SK-N-SH (cell line): Measurements from ENCODE around the gene RNGTT. TPM values are rescaled to one million over a fixed set of nuclear protein-coding genes. Genes with fewer than 3 reads are reported as not detected.

ENCODE experiments used
- CTCF ChIA-PET: fragments of 300-600, 350-600 bp; formaldehyde crosslinking; extraction: SDS; loops from one replicate; lab custom pipeline; 2021; lab: Yijun Ruan, JAX
- POLR2A ChIA-PET: fragments of 350-600 bp; sonication (Branson Sonifier 250); formaldehyde crosslinking; extraction: SDS; loops from one replicate; lab custom pipeline; 2020; ENCODE audit warnings: antibody characterized with exemption, inconsistent platforms; lab: Yijun Ruan, JAX
- DNase-seq: peaks from one replicate; pipeline ENCODE4 v3.0.0; 2012
- H2AFZ ChIP-seq: fragments of 200-600 bp; sonication (generic); 2 replicates; pipeline ENCODE4 v1.8.1; 2016; ENCODE audit warnings: antibody characterized with exemption, mild to moderate bottlenecking, low read depth
- H3F3A ChIP-seq: fragments of 200-600 bp; sonication (generic); replicated peaks from 2 replicates; pipeline ENCODE3; 2016; ENCODE audit warnings: antibody characterized with exemption, mild to moderate bottlenecking; ENCODE audit not compliant: insufficient read depth
- H3K27ac ChIP-seq, 2 experiments: fragments of 200-500 bp in 1 of 2; fragments of 200-600 bp in 1 of 2; sonication (Bioruptor generic) in 1 of 2; sonication (generic), shearing (Covaris generic) in 1 of 2; 2 replicates each; pipeline versions ENCODE4 v1.5.1 to v1.6.1; 2014 to 2016; ENCODE audit warnings: low read depth in 2 of 2, inconsistent platforms in 1 of 2, low read length in 1 of 2, mild to moderate bottlenecking in 1 of 2, mixed read lengths in 1 of 2
- H3K27me3 ChIP-seq: fragments of 200-600 bp; sonication (generic), shearing (Covaris generic); 2 replicates; pipeline ENCODE4 v1.6.1; 2016; ENCODE audit warnings: mixed run types; ENCODE audit not compliant: insufficient read depth
- H3K36me3 ChIP-seq, 2 experiments: fragments of 200-500 bp in 1 of 2; fragments of 200-600 bp in 1 of 2; sonication (Bioruptor generic) in 1 of 2; sonication (generic) in 1 of 2; replicated peaks in 1 of 2; 2 replicates each; pipeline versions ENCODE3 to v1.5.1; 2014 to 2016; ENCODE audit warnings: low read length in 1 of 2, mild to moderate bottlenecking in 1 of 2; ENCODE audit not compliant: insufficient read depth in 2 of 2, control insufficient read depth in 1 of 2
- H3K4me1 ChIP-seq, 2 experiments: fragments of 200-500 bp in 1 of 2; fragments of 200-600 bp in 1 of 2; sonication (Bioruptor generic) in 1 of 2; sonication (generic), shearing (Covaris generic) in 1 of 2; 2 replicates each; pipeline versions ENCODE4 v1.5.1 to v1.6.1; 2014 to 2016; ENCODE audit warnings: low read depth in 1 of 2, low read length in 1 of 2, mixed run types in 1 of 2; ENCODE audit not compliant: insufficient read depth in 2 of 2, control insufficient read depth in 1 of 2
- H3K4me2 ChIP-seq: fragments of 200-600 bp; sonication (generic), shearing (Covaris generic); 2 replicates; pipeline ENCODE4 v1.6.1; 2017; ENCODE audit warnings: mixed run types
- H3K4me3 ChIP-seq, 2 experiments: fragments of 200-500 bp in 1 of 2; fragments of 200-600 bp in 1 of 2; sonication (Bioruptor generic) in 1 of 2; sonication (generic), shearing (Covaris generic) in 1 of 2; 2 replicates each; pipeline versions ENCODE4 v1.5.1 to v1.8.1; 2014 to 2016; ENCODE audit warnings: low read depth in 2 of 2, inconsistent platforms in 1 of 2, low read length in 1 of 2, mild to moderate bottlenecking in 1 of 2, mixed read lengths in 1 of 2, moderate library complexity in 1 of 2
- H3K79me2 ChIP-seq: fragments of 200-600 bp; sonication (generic); 2 replicates; pipeline ENCODE4 v1.8.1; 2017; ENCODE audit warnings: mild to moderate bottlenecking; ENCODE audit not compliant: insufficient read depth
- H3K9ac ChIP-seq: fragments of 200-600 bp; sonication (generic); 2 replicates; pipeline ENCODE4 v1.6.1; 2017; ENCODE audit warnings: mixed run types
- H3K9me2 ChIP-seq: fragments of 200-600 bp; sonication (generic); 2 replicates; pipeline ENCODE4 v1.6.1; 2017; ENCODE audit warnings: mixed run types
- H3K9me3 ChIP-seq: fragments of 200-600 bp; sonication (generic); 2 replicates; pipeline ENCODE4 v1.6.1; 2017; ENCODE audit warnings: mixed run types, mild to moderate bottlenecking, moderate library complexity
- H4K20me1 ChIP-seq: fragments of 200-600 bp; sonication (generic); 2 replicates; pipeline ENCODE4 v1.6.1; 2017; ENCODE audit warnings: mild to moderate bottlenecking, mixed run types; ENCODE audit not compliant: insufficient read depth
- CHD2 ChIP-seq: fragments of 150-350 bp; IDR thresholded peaks from 2 replicates; pipeline ENCODE4 v1.6.1; 2018; ENCODE audit warnings: low read length; ENCODE audit not compliant: partially characterized antibody
- ELF1 ChIP-seq: IDR thresholded peaks from 2 replicates; pipeline ENCODE4 v1.4.0; 2012
- EZH2phosphoT487 ChIP-seq: fragments of 200-600 bp; sonication (generic); IDR thresholded peaks from 2 replicates; pipeline ENCODE4 v1.6.1; 2017; ENCODE audit warnings: low read depth, mixed run types, mild to moderate bottlenecking, antibody characterized with exemption, moderate library complexity, borderline replicate concordance
- FOSL2 ChIP-seq: IDR thresholded peaks from 2 replicates; pipeline ENCODE4 v1.4.0; 2012; ENCODE audit warnings: low read depth, mild to moderate bottlenecking, moderate library complexity, borderline replicate concordance
- FOXM1 ChIP-seq: IDR thresholded peaks from 2 replicates; pipeline ENCODE4 v1.4.0; 2012; ENCODE audit warnings: low read depth, mild to moderate bottlenecking
- MEF2A ChIP-seq: IDR thresholded peaks from 2 replicates; pipeline ENCODE4 v1.4.0; 2012; ENCODE audit warnings: low read depth, borderline replicate concordance
- MXI1 ChIP-seq: IDR thresholded peaks from 2 replicates; pipeline ENCODE4 v1.6.1; 2012; ENCODE audit warnings: mild to moderate bottlenecking, low read depth, low read length, improper control_type of control experiment
- NRF1 ChIP-seq: IDR thresholded peaks from 2 replicates; pipeline ENCODE4 v1.6.1; 2012; ENCODE audit warnings: low read depth, mild to moderate bottlenecking, low read length
- POLR2AphosphoS5 ChIP-seq: IDR thresholded peaks from 2 replicates; pipeline ENCODE4 v1.6.1; 2012; ENCODE audit warnings: low read depth, low read length
- RCOR1 ChIP-seq: fragments of 150-350 bp; IDR thresholded peaks from 2 replicates; pipeline ENCODE4 v1.6.1; 2017; ENCODE audit warnings: antibody characterized with exemption, low read length
- RFX5 ChIP-seq: IDR thresholded peaks from 2 replicates; pipeline ENCODE4 v1.6.1; 2012; ENCODE audit warnings: mild to moderate bottlenecking, improper control_type of control experiment, low read length
- RXRA ChIP-seq: IDR thresholded peaks from 2 replicates; pipeline ENCODE4 v1.4.0; 2012; ENCODE audit warnings: low read depth, mild to moderate bottlenecking, borderline replicate concordance
- SIN3A ChIP-seq: IDR thresholded peaks from 2 replicates; pipeline ENCODE4 v1.6.1; 2012; ENCODE audit warnings: low read depth, mild to moderate bottlenecking, low read length, moderate library complexity, borderline replicate concordance
- TEAD4 ChIP-seq: IDR thresholded peaks from 2 replicates; pipeline ENCODE4 v1.4.0; 2012; ENCODE audit warnings: mild to moderate bottlenecking, borderline replicate concordance; ENCODE audit not compliant: insufficient read depth
- YY1 ChIP-seq: IDR thresholded peaks from 2 replicates; pipeline ENCODE4 v1.4.0; 2012; ENCODE audit warnings: low read depth, mild to moderate bottlenecking
- WGBS: methylation state at CpG from one replicate; pipeline ENCODE4 v1.1.6; 2017; ENCODE audit warnings: low lambda C conversion rate; 5-methylcytosine and 5-hydroxymethylcytosine counted together
- polyA plus RNA-seq, 3 experiments: library from polyadenylated mRNA; depleted of rRNA; stranded (reverse); fragments of >200 nt; gene quantifications; 2 replicates each; pipeline ENCODE4 v1.2.3, GENCODE V29; 2012
- TF ChIP-seq, protein P1 (sequence below): IDR thresholded peaks from 2 replicates; pipeline ENCODE4 v1.4.0; 2012; ENCODE audit warnings: low read depth, borderline replicate concordance
- TF ChIP-seq, protein P2 (sequence below): IDR thresholded peaks from 2 replicates; pipeline ENCODE4 v1.6.1; 2012; ENCODE audit warnings: mild to moderate bottlenecking, low read depth, low read length, moderate library complexity
- TF ChIP-seq, protein P3 (sequence below): IDR thresholded peaks from 2 replicates; pipeline ENCODE4 v1.4.0; 2012; ENCODE audit warnings: low read depth

RNGTT gene
- polyA plus RNA-seq, 1 of the 3 experiments (the other 2 are of a cell fraction) = 3.3 TPM

DNA sequence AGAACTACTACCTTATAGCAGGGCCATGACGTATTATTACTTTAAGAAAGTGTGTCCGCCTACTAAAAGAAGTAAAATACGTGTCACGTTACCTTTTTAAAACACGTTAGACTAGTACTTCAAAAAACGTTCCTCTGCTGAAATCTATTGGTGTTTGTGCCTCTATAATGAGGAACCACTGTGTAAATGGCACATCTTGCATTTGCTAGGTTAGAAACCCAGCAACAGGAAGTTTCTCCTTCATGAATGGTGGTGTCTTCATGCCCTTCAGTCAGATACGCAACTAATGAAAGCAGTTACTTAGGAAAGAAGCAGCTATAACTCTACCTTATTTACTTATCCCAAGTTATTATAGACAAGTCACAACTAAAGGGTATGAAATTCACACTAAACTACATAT, 343.5 kb downstream of the RNGTT start (continued):
- TF ChIP-seq TEAD4 = no peak
- TF ChIP-seq RCOR1 = no peak
- TF ChIP-seq RFX5 = no peak

DNA sequence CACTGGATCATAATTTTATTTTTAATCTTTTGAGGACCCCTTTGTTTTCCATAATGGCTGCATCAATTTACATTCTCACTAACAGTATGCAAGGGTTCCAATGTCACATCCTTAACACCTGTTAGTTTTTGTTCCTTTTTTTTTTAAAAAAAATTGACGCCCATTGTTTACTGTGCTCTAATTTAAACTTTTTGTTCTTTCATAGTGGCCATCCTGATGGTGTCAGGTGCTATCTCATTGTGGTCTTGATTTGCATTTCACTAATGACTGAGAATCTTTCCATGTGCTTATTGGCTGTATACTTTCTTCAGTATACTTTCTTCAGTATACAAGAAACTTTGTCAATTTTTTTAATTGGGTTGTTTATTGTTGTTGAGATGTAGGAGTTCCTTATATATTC, 347.0 kb downstream of the RNGTT start:
- H3K9ac ChIP-seq = no peak overlapping the region
- no peak overlapping the region for H2AFZ ChIP-seq
- ChIA-PET CTCF (no interaction called here), POLR2A (no interaction called here)
- H3K4me3 ChIP-seq = no peak overlapping the region
- H3F3A ChIP-seq = no peaks in the 10 kb centered on the region
- no peaks in the 10 kb centered on the region for H3K9me2 ChIP-seq
- H3K9me3 ChIP-seq = no peaks in the 10 kb centered on the region
- H3K27me3 ChIP-seq = no peaks in the 10 kb centered on the region
- no peaks in the 10 kb centered on the region for H3K4me1 ChIP-seq
- WGBS = 100% methylated on average over 1 of the region's 1 CpG
- no peak for TF ChIP-seq MXI1
- no peak for TF ChIP-seq CHD2
- H3K79me2 ChIP-seq = no peaks in the 10 kb centered on the region
- no peaks in the 10 kb centered on the region for H4K20me1 ChIP-seq
- peaks cover 16 to 18% of the 10 kb centered on the region in 2 experiments for H3K36me3 ChIP-seq
- no peak overlapping the region for H3K4me2 ChIP-seq
- no peak overlapping the region for H3K27ac ChIP-seq
- DNase-seq = no peak

DNA sequence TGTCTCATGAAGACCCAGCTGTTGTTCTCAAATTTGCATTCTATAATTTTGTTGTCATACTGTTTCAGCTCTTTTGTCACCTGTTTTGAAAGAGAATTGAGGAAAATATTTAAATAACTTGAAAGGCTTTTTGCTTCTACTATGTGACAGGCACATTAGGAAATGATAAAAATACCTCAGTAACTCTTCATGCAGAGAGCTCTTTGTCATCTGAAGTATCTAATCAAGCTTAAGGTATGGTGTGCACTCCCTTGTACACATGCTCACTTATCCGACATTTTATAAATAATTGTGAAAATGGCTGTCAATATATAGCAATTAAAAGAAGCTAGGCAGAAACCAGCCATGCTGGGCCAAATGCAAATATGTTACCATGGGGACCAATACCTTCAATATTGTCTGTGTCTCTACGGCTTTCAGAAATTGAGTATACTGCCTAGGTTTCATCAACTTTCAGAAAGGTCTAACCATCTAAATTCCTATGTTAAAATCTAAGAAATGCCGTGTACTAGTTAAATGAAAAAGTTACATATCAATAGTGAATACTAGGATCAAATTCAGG, 349.0 kb downstream of the RNGTT start:
- CTCF ChIA-PET = interaction anchor here (0.8 to 1.0 kb wide), 2 partner anchors 8 to 59 kb away, joined by 3 read pairs; no protein-coding TSS in a partner anchor
- POLR2A ChIA-PET = no interaction called here
- 95% methylated on average over 3 of the region's 3 CpGs for WGBS

More for the DNA sequence above, 349.0 kb downstream of the RNGTT start:
- no peak overlapping the region for H3K9ac ChIP-seq
- H3K9me3 ChIP-seq = no peaks in the 10 kb centered on the region
- H3K36me3 ChIP-seq = peaks cover 16 to 18% of the 10 kb centered on the region in 2 experiments
- no peaks in the 10 kb centered on the region for H3K27me3 ChIP-seq
- DNase-seq = no peak
- no peaks in the 10 kb centered on the region for H3F3A ChIP-seq
- no peaks in the 10 kb centered on the region for H3K4me1 ChIP-seq
- H3K27ac ChIP-seq = no peak overlapping the region
- H3K4me3 ChIP-seq = no peak overlapping the region
- no peaks in the 10 kb centered on the region for H3K79me2 ChIP-seq
- H3K4me2 ChIP-seq = no peak overlapping the region
- H4K20me1 ChIP-seq = no peaks in the 10 kb centered on the region
- no peaks in the 10 kb centered on the region for H3K9me2 ChIP-seq
- TF ChIP-seq, protein P1, sequence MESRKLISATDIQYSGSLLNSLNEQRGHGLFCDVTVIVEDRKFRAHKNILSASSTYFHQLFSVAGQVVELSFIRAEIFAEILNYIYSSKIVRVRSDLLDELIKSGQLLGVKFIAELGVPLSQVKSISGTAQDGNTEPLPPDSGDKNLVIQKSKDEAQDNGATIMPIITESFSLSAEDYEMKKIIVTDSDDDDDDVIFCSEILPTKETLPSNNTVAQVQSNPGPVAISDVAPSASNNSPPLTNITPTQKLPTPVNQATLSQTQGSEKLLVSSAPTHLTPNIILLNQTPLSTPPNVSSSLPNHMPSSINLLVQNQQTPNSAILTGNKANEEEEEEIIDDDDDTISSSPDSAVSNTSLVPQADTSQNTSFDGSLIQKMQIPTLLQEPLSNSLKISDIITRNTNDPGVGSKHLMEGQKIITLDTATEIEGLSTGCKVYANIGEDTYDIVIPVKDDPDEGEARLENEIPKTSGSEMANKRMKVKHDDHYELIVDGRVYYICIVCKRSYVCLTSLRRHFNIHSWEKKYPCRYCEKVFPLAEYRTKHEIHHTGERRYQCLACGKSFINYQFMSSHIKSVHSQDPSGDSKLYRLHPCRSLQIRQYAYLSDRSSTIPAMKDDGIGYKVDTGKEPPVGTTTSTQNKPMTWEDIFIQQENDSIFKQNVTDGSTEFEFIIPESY = no peak
- TF ChIP-seq, protein P2, sequence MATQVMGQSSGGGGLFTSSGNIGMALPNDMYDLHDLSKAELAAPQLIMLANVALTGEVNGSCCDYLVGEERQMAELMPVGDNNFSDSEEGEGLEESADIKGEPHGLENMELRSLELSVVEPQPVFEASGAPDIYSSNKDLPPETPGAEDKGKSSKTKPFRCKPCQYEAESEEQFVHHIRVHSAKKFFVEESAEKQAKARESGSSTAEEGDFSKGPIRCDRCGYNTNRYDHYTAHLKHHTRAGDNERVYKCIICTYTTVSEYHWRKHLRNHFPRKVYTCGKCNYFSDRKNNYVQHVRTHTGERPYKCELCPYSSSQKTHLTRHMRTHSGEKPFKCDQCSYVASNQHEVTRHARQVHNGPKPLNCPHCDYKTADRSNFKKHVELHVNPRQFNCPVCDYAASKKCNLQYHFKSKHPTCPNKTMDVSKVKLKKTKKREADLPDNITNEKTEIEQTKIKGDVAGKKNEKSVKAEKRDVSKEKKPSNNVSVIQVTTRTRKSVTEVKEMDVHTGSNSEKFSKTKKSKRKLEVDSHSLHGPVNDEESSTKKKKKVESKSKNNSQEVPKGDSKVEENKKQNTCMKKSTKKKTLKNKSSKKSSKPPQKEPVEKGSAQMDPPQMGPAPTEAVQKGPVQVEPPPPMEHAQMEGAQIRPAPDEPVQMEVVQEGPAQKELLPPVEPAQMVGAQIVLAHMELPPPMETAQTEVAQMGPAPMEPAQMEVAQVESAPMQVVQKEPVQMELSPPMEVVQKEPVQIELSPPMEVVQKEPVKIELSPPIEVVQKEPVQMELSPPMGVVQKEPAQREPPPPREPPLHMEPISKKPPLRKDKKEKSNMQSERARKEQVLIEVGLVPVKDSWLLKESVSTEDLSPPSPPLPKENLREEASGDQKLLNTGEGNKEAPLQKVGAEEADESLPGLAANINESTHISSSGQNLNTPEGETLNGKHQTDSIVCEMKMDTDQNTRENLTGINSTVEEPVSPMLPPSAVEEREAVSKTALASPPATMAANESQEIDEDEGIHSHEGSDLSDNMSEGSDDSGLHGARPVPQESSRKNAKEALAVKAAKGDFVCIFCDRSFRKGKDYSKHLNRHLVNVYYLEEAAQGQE = no peak
- TF ChIP-seq, protein P3, sequence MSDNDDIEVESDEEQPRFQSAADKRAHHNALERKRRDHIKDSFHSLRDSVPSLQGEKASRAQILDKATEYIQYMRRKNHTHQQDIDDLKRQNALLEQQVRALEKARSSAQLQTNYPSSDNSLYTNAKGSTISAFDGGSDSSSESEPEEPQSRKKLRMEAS = no peak
- no peak for TF ChIP-seq NRF1
- TF ChIP-seq YY1 = no peak
- TF ChIP-seq SIN3A = no peak
- no peak for TF ChIP-seq TEAD4
- TF ChIP-seq FOSL2 = no peak
- no peak for TF ChIP-seq ELF1
- TF ChIP-seq MEF2A = no peak
- TF ChIP-seq POLR2AphosphoS5 = no peak
- TF ChIP-seq FOXM1 = no peak
- no peak for TF ChIP-seq CHD2
- no peak for TF ChIP-seq EZH2phosphoT487
- no peak for TF ChIP-seq RXRA
- TF ChIP-seq, all 33 proteins: peak for 0
- no peak overlapping the region for H2AFZ ChIP-seq
